K562 (cell line): ENCODE results near the gene SMIM35. TPM values are rescaled to one million over a fixed set of nuclear protein-coding genes. Genes with fewer than 3 reads are reported as not detected.

Experiments used
- BCLAF1 ChIP-seq, 2 experiments: fragments of 450-650 bp in 1 of 2; IDR thresholded peaks; 2 replicates each; pipeline ENCODE4 v1.6.1; 2011 to 2017; ENCODE audit warnings: low read depth in 2 of 2, antibody characterized with exemption in 1 of 2, borderline replicate concordance in 1 of 2, low read length in 1 of 2, mild to moderate bottlenecking in 1 of 2, mixed read lengths in 1 of 2; ENCODE audit not compliant: control insufficient read depth in 1 of 2
- CREB3 ChIP-seq: fragments of 450-650 bp; conservative IDR thresholded peaks from 2 replicates; pipeline ENCODE4 v1.6.1; 2016; ENCODE audit warnings: missing genetic modification characterization, low read depth, mild to moderate bottlenecking, missing compliant biosample characterization, moderate library complexity
- CREM ChIP-seq: IDR thresholded peaks from 2 replicates; pipeline ENCODE4 v1.6.1; 2014; ENCODE audit warnings: antibody characterized with exemption, low read depth
- DIDO1 ChIP-seq: fragments of 450-650 bp; IDR thresholded peaks from 2 replicates; pipeline ENCODE4 v1.6.1; 2016; ENCODE audit warnings: low read depth, missing biosample characterization, missing genetic modification characterization
- DPF2 ChIP-seq: fragments of 450-650 bp; IDR thresholded peaks from 2 replicates; pipeline ENCODE4 v1.6.1; 2016
- E4F1 ChIP-seq: fragments of 250-450 bp; sonication (Bioruptor Pico); IDR thresholded peaks from 2 replicates; pipeline ENCODE4 v1.5.0; 2021; ENCODE audit warnings: mild to moderate bottlenecking, borderline replicate concordance
- ETV1 ChIP-seq: fragments of 450-650 bp; conservative IDR thresholded peaks from 2 replicates; pipeline ENCODE4 v1.6.1; 2016; ENCODE audit warnings: missing genetic modification characterization, control low read depth, low read depth, missing compliant biosample characterization
- GTF2E2 ChIP-seq: fragments of 200-800 bp; sonication (Bioruptor generic); IDR thresholded peaks from 2 replicates; pipeline ENCODE4 v1.6.1; 2016; ENCODE audit warnings: missing genetic modification characterization, missing compliant biosample characterization
- NR2C2 ChIP-seq, 2 experiments: fragments of 200-800 bp in 1 of 2; sonication (Bioruptor generic) in 1 of 2; sonication (generic) in 1 of 2; formaldehyde crosslinking in 1 of 2; IDR thresholded peaks; 2 replicates each; pipeline versions ENCODE4 v1.6.1 to v1.8.0; 2016 to 2022; ENCODE audit warnings: mild to moderate bottlenecking in 1 of 2, missing compliant biosample characterization in 1 of 2, missing genetic modification characterization in 1 of 2, missing genetic modification reagents in 1 of 2
- PHB2 ChIP-seq: fragments of 450-650 bp; IDR thresholded peaks from 2 replicates; pipeline ENCODE4 v1.6.1; 2017; ENCODE audit warnings: low read depth
- PTRF ChIP-seq: fragments of 450-650 bp; IDR thresholded peaks from 2 replicates; pipeline ENCODE4 v1.6.1; 2016; ENCODE audit warnings: mild to moderate bottlenecking, missing genetic modification characterization, missing compliant biosample characterization
- SNAPC5 ChIP-seq: fragments of 250-450 bp; sonication (Bioruptor Pico); IDR thresholded peaks from 2 replicates; pipeline ENCODE4 v1.8.0; 2021; ENCODE audit warnings: moderate library complexity, mild to moderate bottlenecking, inconsistent platforms
- SOX6 ChIP-seq: fragments of 450-650 bp; IDR thresholded peaks from 2 replicates; pipeline ENCODE4 v1.6.1; 2014; ENCODE audit warnings: mild to moderate bottlenecking
- TAF1 ChIP-seq: IDR thresholded peaks from 2 replicates; pipeline ENCODE4 v1.6.1; 2011; ENCODE audit warnings: mild to moderate bottlenecking, low read length, moderate library complexity; ENCODE audit not compliant: insufficient read depth, control insufficient read depth, severe bottlenecking; ENCODE audit errors: extremely low read depth
- TAF7 ChIP-seq: fragments of 450-650 bp; IDR thresholded peaks from 2 replicates; pipeline ENCODE4 v1.6.1; 2016; ENCODE audit warnings: missing genetic modification characterization, missing compliant biosample characterization
- ZNF280A ChIP-seq: fragments of 450-650 bp; IDR thresholded peaks from 2 replicates; pipeline ENCODE4 v1.6.1; 2018; ENCODE audit warnings: mild to moderate bottlenecking, low read depth; ENCODE audit not compliant: partially characterized antibody
- ZNF41 ChIP-seq: fragments of 250-450 bp; sonication (Bioruptor Pico); conservative IDR thresholded peaks from 2 replicates; pipeline ENCODE4 v1.4.0; 2020; ENCODE audit warnings: mild to moderate bottlenecking
- ZNF707 ChIP-seq: fragments of 250-450 bp; sonication (Bioruptor Pico); conservative IDR thresholded peaks from 2 replicates; pipeline ENCODE4 v1.8.0; 2022; ENCODE audit warnings: inconsistent platforms, mild to moderate bottlenecking, moderate library complexity
- ZSCAN32 ChIP-seq: fragments of 450-650 bp; formaldehyde crosslinking; IDR thresholded peaks from 2 replicates; pipeline ENCODE4 v1.4.0; 2020; ENCODE audit warnings: mild to moderate bottlenecking, moderate library complexity
- polyA plus RNA-seq, 8 experiments: library from polyadenylated mRNA; depleted of rRNA in 4 of 8; stranded (reverse) in 5 of 8; unstranded in 3 of 8; fragments of >200 nt; fragmentation: Nextera tagmentation in 2 of 8; fragmentation: Illumina TruSeq in 1 of 8; extraction: Ambion mirVana in 2 of 8; extraction: Trizol in 1 of 8; gene quantifications; 2 replicates each; pipeline versions ENCODE4 v1.2.1 to v1.2.3, GENCODE V29; 2011 to 2014; ENCODE audit warnings: inconsistent platforms in 1 of 8, missing spikeins in 1 of 8
- total RNA-seq, 7 experiments: library from RNA; depleted of rRNA in 6 of 7; stranded (reverse); fragments of >200 nt in 6 of 7; fragmentation: Illumina TruSeq in 2 of 7; extraction: Trizol in 2 of 7; gene quantifications; 2 replicates each; pipeline versions ENCODE4 v1.2.1 to v1.2.3, GENCODE V29; 2011 to 2021; ENCODE audit warnings: low replicate concordance in 1 of 7

SMIM35 gene
- total and polyA plus RNA-seq, 9 of the 15 experiments (the other 6 are each of a cell fraction or from before 2014, with no cell fraction given), result 0.03 TPM; not detected in 7

GRCh38 chr11:118002010-118002540 is 84.7 kb downstream of the SMIM35 start (continued):
- TF ChIP-seq NR2C2 (CRISPR knock-in tag; IDR thresholded peaks at IDR 0.05) (no peak), NR2C2 (tag; IDR thresholded peaks at IDR 0.05) (peak; percentile 80; the same call in 1 of the 2 replicates), BCLAF1 (IDR thresholded peaks at IDR 0.05; ENCODE audit: borderline replicate concordance in 1 of 2, control insufficient read depth in 1 of 2, low read depth in 2 of 2, low read length in 1 of 2) (no peak), ZNF707 (CRISPR knock-in tag) (peak; percentile 47; the same call in 1 of the 2 replicates), PTRF (peak; percentile 92), DPF2 (peak; percentile 70), GTF2E2 (tag) (peak; percentile 92), TAF1 (no peak), TAF7 (peak; percentile 80), ZNF280A (no peak), PHB2 (no peak), SNAPC5 (CRISPR knock-in tag) (0 out of 2 replicates have a peak, but pooled peaks have one; percentile 12), CREM (no peak), E4F1 (CRISPR knock-in tag) (peak; percentile 73; the same call in 1 of the 2 replicates), SOX6 (peak; percentile 18; the same call in 1 of the 2 replicates), DIDO1 (tag) (0 out of 2 replicates have a peak, but pooled peaks have one; percentile 27), ZSCAN32 (peak; percentile 10; the same call in 1 of the 2 replicates), ZNF41 (CRISPR knock-in tag) (peak; percentile 63; the same call in 1 of the 2 replicates), ETV1 (tag) (peak; percentile 73), CREB3 (peak; percentile 97)
